Endothelial cell of umbilical vein (primary cell): ENCODE data around the gene PUS1.

Experiments
- EZH2 ChIP-seq: IDR thresholded peaks from 2 replicates; pipeline ENCODE4 v1.6.1; 2012; ENCODE audit warnings: borderline replicate concordance, low read depth, mild to moderate bottlenecking, moderate library complexity, low read length, inconsistent platforms; ENCODE audit not compliant: severe bottlenecking
- MYC ChIP-seq: IDR thresholded peaks from one replicate; pipeline ENCODE4 v1.6.1; 2011; ENCODE audit warnings: mild to moderate bottlenecking, low read depth, low read length
- POLR2A ChIP-seq: IDR thresholded peaks from 2 replicates; pipeline ENCODE4 v1.6.1; 2012; ENCODE audit warnings: low read depth, mild to moderate bottlenecking, control low read depth, low read length
- POLR2AphosphoS5 ChIP-seq: IDR thresholded peaks from 2 replicates; pipeline ENCODE4 v1.6.1; 2012; ENCODE audit warnings: low read depth, mild to moderate bottlenecking, control low read depth, low read length, moderate library complexity; ENCODE audit not compliant: insufficient read depth
- TF ChIP-seq, protein P1 (sequence below), 2 donors: IDR thresholded peaks; 1 replicate in 1 of 2; 2 replicates in 1 of 2; pipeline ENCODE4 v1.5.1; 2011; ENCODE audit warnings: low read length in 2 of 2, mild to moderate bottlenecking in 2 of 2, moderate library complexity in 2 of 2, control low read depth in 1 of 2, inconsistent platforms in 1 of 2, low read depth in 1 of 2; ENCODE audit not compliant: insufficient read depth in 1 of 2; ENCODE audit errors: extremely low read depth in 1 of 2
- TF ChIP-seq, protein P2 (sequence below): IDR thresholded peaks from 2 replicates; pipeline ENCODE4 v1.6.1; 2011; ENCODE audit not compliant: insufficient read depth, insufficient read length

GRCh38 chr12:131914179-131914702 is 14.8 kb upstream of the PUS1 start:
- TF ChIP-seq, protein P1, sequence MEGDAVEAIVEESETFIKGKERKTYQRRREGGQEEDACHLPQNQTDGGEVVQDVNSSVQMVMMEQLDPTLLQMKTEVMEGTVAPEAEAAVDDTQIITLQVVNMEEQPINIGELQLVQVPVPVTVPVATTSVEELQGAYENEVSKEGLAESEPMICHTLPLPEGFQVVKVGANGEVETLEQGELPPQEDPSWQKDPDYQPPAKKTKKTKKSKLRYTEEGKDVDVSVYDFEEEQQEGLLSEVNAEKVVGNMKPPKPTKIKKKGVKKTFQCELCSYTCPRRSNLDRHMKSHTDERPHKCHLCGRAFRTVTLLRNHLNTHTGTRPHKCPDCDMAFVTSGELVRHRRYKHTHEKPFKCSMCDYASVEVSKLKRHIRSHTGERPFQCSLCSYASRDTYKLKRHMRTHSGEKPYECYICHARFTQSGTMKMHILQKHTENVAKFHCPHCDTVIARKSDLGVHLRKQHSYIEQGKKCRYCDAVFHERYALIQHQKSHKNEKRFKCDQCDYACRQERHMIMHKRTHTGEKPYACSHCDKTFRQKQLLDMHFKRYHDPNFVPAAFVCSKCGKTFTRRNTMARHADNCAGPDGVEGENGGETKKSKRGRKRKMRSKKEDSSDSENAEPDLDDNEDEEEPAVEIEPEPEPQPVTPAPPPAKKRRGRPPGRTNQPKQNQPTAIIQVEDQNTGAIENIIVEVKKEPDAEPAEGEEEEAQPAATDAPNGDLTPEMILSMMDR (IDR thresholded peaks at IDR 0.05; ENCODE audit: extremely low read depth in 1 of 2, insufficient read depth in 1 of 2, low read depth in 1 of 2, low read length in 2 of 2), result no peak
- TF ChIP-seq, protein P2, sequence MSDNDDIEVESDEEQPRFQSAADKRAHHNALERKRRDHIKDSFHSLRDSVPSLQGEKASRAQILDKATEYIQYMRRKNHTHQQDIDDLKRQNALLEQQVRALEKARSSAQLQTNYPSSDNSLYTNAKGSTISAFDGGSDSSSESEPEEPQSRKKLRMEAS, result no peak
- TF ChIP-seq EZH2 (no peak), MYC (no peak), POLR2A (no peak), POLR2AphosphoS5 (no peak)
